AG10803 (cell line): ENCODE measurements around the gene PHF21B.

ENCODE experiments used
- DNase-seq: peaks from one replicate; pipeline ENCODE4 v3.0.0; 2010; ENCODE audit warnings: low read depth
- H3K4me3 ChIP-seq: 2 replicates; pipeline ENCODE4 v1.5.1; 2011; ENCODE audit warnings: mild to moderate bottlenecking, low read length, control low read depth
- TF ChIP-seq, protein P1 (sequence below): conservative IDR thresholded peaks from 2 replicates; pipeline ENCODE4 v1.5.1; 2011; ENCODE audit warnings: mild to moderate bottlenecking, low read length, control low read depth, inconsistent platforms

PHF21B gene

GRCh38 chr22:45019861-45020655, 10.3 kb upstream of the PHF21B start:
- TF ChIP-seq, protein P1, sequence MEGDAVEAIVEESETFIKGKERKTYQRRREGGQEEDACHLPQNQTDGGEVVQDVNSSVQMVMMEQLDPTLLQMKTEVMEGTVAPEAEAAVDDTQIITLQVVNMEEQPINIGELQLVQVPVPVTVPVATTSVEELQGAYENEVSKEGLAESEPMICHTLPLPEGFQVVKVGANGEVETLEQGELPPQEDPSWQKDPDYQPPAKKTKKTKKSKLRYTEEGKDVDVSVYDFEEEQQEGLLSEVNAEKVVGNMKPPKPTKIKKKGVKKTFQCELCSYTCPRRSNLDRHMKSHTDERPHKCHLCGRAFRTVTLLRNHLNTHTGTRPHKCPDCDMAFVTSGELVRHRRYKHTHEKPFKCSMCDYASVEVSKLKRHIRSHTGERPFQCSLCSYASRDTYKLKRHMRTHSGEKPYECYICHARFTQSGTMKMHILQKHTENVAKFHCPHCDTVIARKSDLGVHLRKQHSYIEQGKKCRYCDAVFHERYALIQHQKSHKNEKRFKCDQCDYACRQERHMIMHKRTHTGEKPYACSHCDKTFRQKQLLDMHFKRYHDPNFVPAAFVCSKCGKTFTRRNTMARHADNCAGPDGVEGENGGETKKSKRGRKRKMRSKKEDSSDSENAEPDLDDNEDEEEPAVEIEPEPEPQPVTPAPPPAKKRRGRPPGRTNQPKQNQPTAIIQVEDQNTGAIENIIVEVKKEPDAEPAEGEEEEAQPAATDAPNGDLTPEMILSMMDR, result no peak
- no peak for DNase-seq

DNA sequence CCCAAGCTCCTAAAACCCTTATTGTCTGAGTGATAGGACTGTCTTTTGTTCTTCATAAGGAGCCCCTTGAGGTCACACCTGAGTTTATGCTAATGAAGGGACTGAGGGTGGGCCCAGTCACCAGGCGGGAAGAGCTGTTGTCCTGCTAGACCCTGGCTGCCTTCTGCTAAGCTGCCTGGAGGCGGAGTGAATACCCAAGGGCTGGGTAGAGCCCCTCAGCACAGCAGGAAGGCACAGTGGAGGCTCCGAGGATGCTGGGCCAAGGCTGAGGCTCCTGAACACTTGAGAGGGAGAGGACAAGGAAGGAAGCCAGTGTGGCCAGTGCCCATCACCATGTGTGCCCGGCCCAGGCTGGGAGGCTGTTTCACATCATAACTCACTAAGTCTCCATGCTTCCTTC, 4.8 kb upstream of the PHF21B start:
- DNase-seq, result no peak
- TF ChIP-seq, protein P1, result no peak
- H3K4me3 ChIP-seq, result no peak overlapping the region

More at GRCh38 chr22:45019861-45020655, 10.3 kb upstream of the PHF21B start:
- H3K4me3 ChIP-seq, result no peak overlapping the region

GRCh38 chr22:45013138-45013537, 3.3 kb upstream of the PHF21B start:
- TF ChIP-seq, protein P1, result no peak
- DNase-seq, result no peak
- no peak overlapping the region for H3K4me3 ChIP-seq

DNA sequence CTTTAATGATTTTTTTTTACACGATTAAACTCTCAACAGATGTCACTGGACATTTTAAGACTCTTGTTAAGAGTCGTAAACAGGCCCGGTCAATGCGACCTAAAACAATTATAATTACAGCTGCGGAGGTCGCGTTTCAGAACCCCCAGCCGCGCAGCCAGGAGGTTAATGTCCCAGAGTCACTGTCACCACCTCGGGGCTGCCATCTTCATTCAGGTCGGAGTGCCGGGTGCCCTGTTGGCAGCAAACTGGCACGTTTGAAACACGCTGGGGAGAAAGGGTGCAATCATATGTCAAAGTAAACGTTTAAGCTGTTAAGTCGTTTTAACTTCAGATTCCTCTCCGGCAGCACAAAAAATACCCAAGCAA, 711 bp upstream of the PHF21B start:
- TF ChIP-seq, protein P1, result no peak
- H3K4me3 ChIP-seq, result peak overlapping the region; percentile 58
- DNase-seq, result no peak

DNA sequence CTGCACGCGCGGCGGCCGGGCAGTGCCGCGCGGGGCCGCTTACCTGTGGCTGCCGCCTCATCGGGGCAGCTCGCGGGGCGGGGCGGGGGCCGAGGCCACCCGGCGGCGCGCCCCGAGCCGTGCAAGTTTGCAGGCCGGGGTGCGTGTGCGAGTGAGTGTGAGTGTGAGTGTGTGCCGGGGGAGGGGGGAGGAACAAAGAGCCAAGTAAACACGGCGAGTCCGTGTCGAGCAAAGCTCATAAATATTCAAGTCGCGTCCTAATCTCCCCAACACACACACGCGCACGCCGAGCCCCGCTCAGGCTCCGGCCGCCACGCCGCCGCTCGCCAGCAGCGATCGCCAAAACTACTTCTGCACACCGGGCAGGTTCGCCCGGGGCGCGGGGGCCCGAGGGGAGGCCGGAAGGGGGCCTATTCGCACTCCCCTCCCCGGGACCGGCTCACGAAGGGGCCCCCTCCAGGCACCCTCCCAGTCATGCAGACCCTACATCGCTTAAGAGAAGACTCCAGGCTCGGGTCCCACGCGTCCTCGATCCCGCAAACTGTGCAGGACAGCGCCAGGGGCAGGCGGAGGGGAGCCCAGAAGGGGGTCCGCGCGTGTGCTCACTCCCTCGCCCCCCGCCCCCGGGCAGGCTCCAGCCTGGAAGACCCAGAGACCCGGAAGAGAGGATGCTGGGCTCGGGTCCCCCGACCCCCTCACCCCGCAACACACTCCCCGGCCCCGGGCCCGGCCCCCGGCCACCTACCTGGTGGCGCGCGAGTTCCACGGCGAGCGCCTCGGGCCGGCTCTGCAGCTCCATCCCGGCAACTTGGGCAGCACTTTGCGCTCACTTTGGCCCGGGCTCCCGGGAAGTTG, 827 bp downstream of the PHF21B start:
- no peak overlapping the region for H3K4me3 ChIP-seq
- TF ChIP-seq, protein P1, result no peak
- no peak for DNase-seq

- DNase-seq, result no peak
Observed at GRCh38 chr22:45008186-45008681, 1.6 kb downstream of the PHF21B start.

More at GRCh38 chr22:45008186-45008681, 1.6 kb downstream of the PHF21B start:
- TF ChIP-seq, protein P1, result no peak
- no peak overlapping the region for H3K4me3 ChIP-seq
